K562 (cell line): ENCODE data around the gene HNRNPM. TPM values are rescaled to one million over a fixed set of nuclear protein-coding genes. Genes with fewer than 3 reads are reported as not detected.
A peak's percentile ranks its signal among the peaks of the same experiment; 100 is the strongest.

Experiments
- CTBP1 ChIP-seq: fragments of 450-650 bp; IDR thresholded peaks from 2 replicates; pipeline ENCODE4 v1.6.1; 2016; ENCODE audit warnings: borderline replicate concordance
- DIDO1 ChIP-seq: fragments of 450-650 bp; IDR thresholded peaks from 2 replicates; pipeline ENCODE4 v1.6.1; 2016; ENCODE audit warnings: low read depth, missing biosample characterization, missing genetic modification characterization
- ESRRA ChIP-seq: fragments of 450-650 bp; IDR thresholded peaks from 2 replicates; pipeline ENCODE4 v1.6.1; 2014; ENCODE audit warnings: low read depth, mild to moderate bottlenecking, moderate library complexity, borderline replicate concordance
- ESRRB ChIP-seq: fragments of 250-450 bp; sonication (Bioruptor Pico); IDR thresholded peaks from 2 replicates; pipeline ENCODE4 v1.5.0; 2020; ENCODE audit warnings: mild to moderate bottlenecking, moderate library complexity, borderline replicate concordance
- ETV6 ChIP-seq, 3 experiments: fragments of 150-350 bp in 1 of 3; sonication (generic) in 1 of 3; formaldehyde crosslinking in 1 of 3; IDR thresholded peaks; 2 replicates each; pipeline versions ENCODE4 v1.6.1 to v1.8.0; 2014 to 2022; ENCODE audit warnings: borderline replicate concordance in 2 of 3, low read depth in 2 of 3, antibody characterized with exemption in 1 of 3, low read length in 1 of 3, mild to moderate bottlenecking in 1 of 3, missing genetic modification reagents in 1 of 3
- MAX ChIP-seq: sonication (generic); formaldehyde crosslinking; IDR thresholded peaks from 2 replicates; pipeline ENCODE4 v1.9.0; 2022; ENCODE audit warnings: mild to moderate bottlenecking, missing genetic modification reagents
- MITF ChIP-seq: IDR thresholded peaks from 2 replicates; pipeline ENCODE4 v1.6.1; 2014; ENCODE audit warnings: antibody characterized with exemption
- NFE2 ChIP-seq: IDR thresholded peaks from 2 replicates; pipeline ENCODE4 v1.6.1; 2014; ENCODE audit warnings: antibody characterized with exemption, low read depth
- PHF20 ChIP-seq: fragments of 450-650 bp; IDR thresholded peaks from 2 replicates; pipeline ENCODE4 v1.6.1; 2018; ENCODE audit not compliant: partially characterized antibody
- PML ChIP-seq: IDR thresholded peaks from 2 replicates; pipeline ENCODE4 v1.6.1; 2012; ENCODE audit warnings: low read length, inconsistent platforms
- PRDM10 ChIP-seq: fragments of 450-650 bp; IDR thresholded peaks from 2 replicates; pipeline ENCODE4 v1.6.1; 2018; ENCODE audit not compliant: partially characterized antibody
- RBFOX2 ChIP-seq: fragments of 200-400 bp; formaldehyde crosslinking; IDR thresholded peaks from 2 replicates; pipeline ENCODE4 v1.6.1; 2017; ENCODE audit warnings: low read depth, mild to moderate bottlenecking, low read length, moderate library complexity
- RFX1 ChIP-seq: fragments of 450-650 bp; IDR thresholded peaks from 2 replicates; pipeline ENCODE4 v1.6.1; 2016; ENCODE audit warnings: mild to moderate bottlenecking, moderate library complexity
- SREBF1 ChIP-seq: fragments of 150-350 bp; IDR thresholded peaks from 2 replicates; pipeline ENCODE4 v1.6.1; 2014; ENCODE audit warnings: antibody characterized with exemption, low read depth, low read length, borderline replicate concordance
- SRSF7 ChIP-seq: fragments of 200-400 bp; formaldehyde crosslinking; optimal IDR thresholded peaks from 2 replicates; pipeline ENCODE3; 2017; ENCODE audit warnings: mild to moderate bottlenecking, low read depth, low read length
- TAF1 ChIP-seq: IDR thresholded peaks from 2 replicates; pipeline ENCODE4 v1.6.1; 2011; ENCODE audit warnings: mild to moderate bottlenecking, low read length, moderate library complexity; ENCODE audit not compliant: insufficient read depth, control insufficient read depth, severe bottlenecking; ENCODE audit errors: extremely low read depth
- TAF15 ChIP-seq: fragments of 200-400 bp; formaldehyde crosslinking; IDR thresholded peaks from 2 replicates; pipeline ENCODE4 v1.6.1; 2017; ENCODE audit warnings: mild to moderate bottlenecking, low read depth, low read length, moderate library complexity
- TSC22D4 ChIP-seq: fragments of 450-650 bp; IDR thresholded peaks from 2 replicates; pipeline ENCODE4 v1.6.1; 2016; ENCODE audit warnings: missing genetic modification characterization, missing biosample characterization, control low read depth
- ZNF316 ChIP-seq: fragments of 450-650 bp; IDR thresholded peaks from 2 replicates; pipeline ENCODE4 v1.6.1; 2016
- ZNF655 ChIP-seq: fragments of 250-450 bp; sonication (Bioruptor Pico); IDR thresholded peaks from 2 replicates; pipeline ENCODE4 v1.5.0; 2021
- ZNF75A ChIP-seq: fragments of 450-650 bp; formaldehyde crosslinking; IDR thresholded peaks from 2 replicates; pipeline ENCODE4 v1.4.0; 2020; ENCODE audit warnings: mild to moderate bottlenecking
- ZNF77 ChIP-seq: fragments of 250-450 bp; sonication (Bioruptor Pico); IDR thresholded peaks from 2 replicates; pipeline ENCODE4 v1.5.0; 2020
- polyA plus RNA-seq, 8 experiments: library from polyadenylated mRNA; depleted of rRNA in 4 of 8; stranded (reverse) in 5 of 8; unstranded in 3 of 8; fragments of >200 nt; fragmentation: Nextera tagmentation in 2 of 8; fragmentation: Illumina TruSeq in 1 of 8; extraction: Ambion mirVana in 2 of 8; extraction: Trizol in 1 of 8; gene quantifications; 2 replicates each; pipeline versions ENCODE4 v1.2.1 to v1.2.3, GENCODE V29; 2011 to 2014; ENCODE audit warnings: inconsistent platforms in 1 of 8, missing spikeins in 1 of 8
- total RNA-seq, 7 experiments: library from RNA; depleted of rRNA in 6 of 7; stranded (reverse); fragments of >200 nt in 6 of 7; fragmentation: Illumina TruSeq in 2 of 7; extraction: Trizol in 2 of 7; gene quantifications; 2 replicates each; pipeline versions ENCODE4 v1.2.1 to v1.2.3, GENCODE V29; 2011 to 2021; ENCODE audit warnings: low replicate concordance in 1 of 7

Gene HNRNPM
- total and polyA plus RNA-seq, 9 of the 15 experiments (the other 6 are each of a cell fraction or from before 2014, with no cell fraction given): 11.1 to 340 (median 195) TPM

GRCh38 chr19:8513687-8514504, 69.1 kb downstream of the HNRNPM start, which contains the start of gene ZNF414 (continued):
- TF ChIP-seq ETV6 (IDR thresholded peaks at IDR 0.05; ENCODE audit: borderline replicate concordance in 1 of 2, low read depth in 2 of 2, low read length in 1 of 2): 0 out of 4 replicates have a peak, but pooled peaks of 1 of the 2 experiments have one; percentile 17
- no peak for TF ChIP-seq ETV6 (CRISPR knock-in tag; IDR thresholded peaks at IDR 0.05; ENCODE audit: borderline replicate concordance)
- peak; percentile 88 for TF ChIP-seq RBFOX2
- no peak for TF ChIP-seq TSC22D4 (tag)
- TF ChIP-seq PRDM10: no peak
- 0 out of 2 replicates have a peak, but pooled peaks have one; percentile 26 for TF ChIP-seq DIDO1 (tag)
- TF ChIP-seq SRSF7: no peak
- TF ChIP-seq CTBP1: peak; percentile 61; the same call in 1 of the 2 replicates
- peak; percentile 49 for TF ChIP-seq PML
- no peak for TF ChIP-seq TAF15
- peak; percentile 73 for TF ChIP-seq ESRRA
- TF ChIP-seq ZNF316: 0 out of 2 replicates have a peak, but pooled peaks have one; percentile 31
- TF ChIP-seq TAF1: peak; percentile 84
- no peak for TF ChIP-seq ZNF655 (CRISPR knock-in tag)
- TF ChIP-seq MAX (CRISPR knock-in tag): no peak; the same call in 1 of the 2 replicates
- no peak for TF ChIP-seq SREBF1
- TF ChIP-seq ZNF77: no peak
- peak; percentile 87 for TF ChIP-seq PHF20
- no peak for TF ChIP-seq RFX1
- TF ChIP-seq NFE2: no peak
- TF ChIP-seq ESRRB (CRISPR knock-in tag): no peak
- no peak for TF ChIP-seq MITF
- no peak for TF ChIP-seq ZNF75A (CRISPR knock-in tag)
